COLO829 (cell line): Measurements from ENCODE around the gene ADCY6.

ENCODE experiments used
- DNase-seq: peaks from one replicate; pipeline ENCODE4 v3.0.0; 2012; ENCODE audit warnings: low spot score

ADCY6 gene

DNA sequence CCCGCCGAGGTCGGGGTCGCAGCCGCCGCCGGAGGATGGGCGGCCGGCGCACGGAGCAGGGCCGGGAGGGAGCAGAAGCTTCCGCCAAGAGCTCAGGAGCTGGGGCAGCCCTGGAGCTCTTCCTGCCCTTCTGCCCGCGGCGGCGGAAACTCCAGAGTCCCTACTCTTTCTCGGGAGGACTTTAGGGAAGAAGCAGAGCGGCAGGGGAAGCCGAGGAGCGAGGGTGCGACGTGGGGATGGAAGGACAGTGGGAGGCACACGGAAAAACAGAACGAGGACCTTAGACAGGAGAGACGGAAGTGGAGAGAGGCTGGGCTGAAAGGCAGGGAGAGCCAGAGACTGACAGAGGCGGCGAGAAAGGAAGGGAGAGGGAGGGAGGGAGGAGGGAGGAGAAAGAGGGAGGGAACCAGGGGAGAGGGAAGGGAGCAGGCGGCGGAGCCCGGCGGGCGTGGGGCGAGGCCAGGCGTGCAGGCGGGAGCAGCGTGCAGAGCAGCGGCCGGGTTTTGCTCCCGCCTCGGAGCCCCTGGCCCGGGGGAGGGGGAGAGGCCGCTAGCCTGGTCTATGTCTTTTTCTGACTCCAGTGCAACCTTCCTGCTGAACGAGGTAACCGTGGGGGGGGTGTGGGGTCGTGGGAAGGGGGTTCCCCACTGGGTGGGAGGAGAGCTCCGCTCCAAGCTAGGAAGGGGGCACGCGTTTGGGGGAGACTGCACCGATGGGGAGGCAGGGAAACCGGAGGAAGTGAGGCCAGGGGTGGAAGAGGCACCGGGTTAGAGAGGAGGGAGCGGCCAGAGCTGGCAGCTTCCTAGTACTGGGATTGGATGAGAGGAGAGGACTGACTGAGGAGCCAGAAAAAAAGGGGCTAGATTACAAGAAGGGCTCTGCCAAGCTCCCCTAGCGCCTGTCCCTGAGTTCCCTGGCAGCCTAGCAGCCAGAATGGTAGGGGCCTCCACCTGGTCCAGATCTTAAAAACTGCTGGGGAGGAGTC, 26.5 kb upstream of the ADCY6 start:
- DNase-seq = peak; percentile 70

DNA sequence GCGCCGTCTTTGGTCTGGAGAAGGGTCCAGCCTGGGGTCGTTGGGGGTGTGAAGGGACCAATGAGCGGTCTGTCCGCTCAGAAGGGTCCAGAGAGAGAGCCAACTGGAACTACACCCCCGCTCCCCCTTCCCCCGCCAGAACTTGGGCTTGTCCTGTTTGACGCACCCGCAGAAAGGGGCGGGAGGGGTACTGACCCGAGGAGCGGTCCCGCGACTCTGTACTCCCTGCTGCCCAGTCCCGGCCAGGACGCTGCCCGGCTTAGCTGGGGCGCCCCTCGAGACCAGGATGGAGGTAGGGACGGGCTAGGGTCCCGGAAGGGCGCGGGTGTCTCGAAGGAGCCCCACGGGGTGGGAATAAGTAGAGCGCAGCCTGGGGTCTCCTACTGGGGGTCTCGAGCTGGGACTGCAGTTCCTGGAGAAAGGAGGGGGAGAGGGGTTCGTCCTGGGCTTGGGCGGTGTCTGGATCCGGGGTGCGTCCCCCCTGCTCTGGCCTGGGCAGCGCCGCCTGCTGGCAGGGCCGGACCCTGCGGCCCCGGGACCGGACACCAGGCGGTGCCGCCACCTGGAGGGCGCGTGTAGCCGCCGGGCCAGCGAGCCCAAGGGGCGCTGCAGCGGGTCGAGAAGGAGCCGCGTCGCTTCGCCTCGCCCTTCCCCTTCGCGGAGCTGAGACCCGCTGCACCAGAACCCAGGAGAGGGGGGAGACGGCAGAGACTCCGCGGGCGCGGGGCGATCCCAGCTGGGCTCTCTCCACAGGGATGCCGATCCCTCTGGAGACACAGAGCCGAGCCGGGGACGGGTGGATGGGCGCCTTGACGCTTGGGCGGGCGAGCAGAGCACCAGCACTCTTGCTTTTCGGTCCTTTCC, 25.6 kb upstream of the ADCY6 start:
- DNase-seq = peak; percentile 44

DNA sequence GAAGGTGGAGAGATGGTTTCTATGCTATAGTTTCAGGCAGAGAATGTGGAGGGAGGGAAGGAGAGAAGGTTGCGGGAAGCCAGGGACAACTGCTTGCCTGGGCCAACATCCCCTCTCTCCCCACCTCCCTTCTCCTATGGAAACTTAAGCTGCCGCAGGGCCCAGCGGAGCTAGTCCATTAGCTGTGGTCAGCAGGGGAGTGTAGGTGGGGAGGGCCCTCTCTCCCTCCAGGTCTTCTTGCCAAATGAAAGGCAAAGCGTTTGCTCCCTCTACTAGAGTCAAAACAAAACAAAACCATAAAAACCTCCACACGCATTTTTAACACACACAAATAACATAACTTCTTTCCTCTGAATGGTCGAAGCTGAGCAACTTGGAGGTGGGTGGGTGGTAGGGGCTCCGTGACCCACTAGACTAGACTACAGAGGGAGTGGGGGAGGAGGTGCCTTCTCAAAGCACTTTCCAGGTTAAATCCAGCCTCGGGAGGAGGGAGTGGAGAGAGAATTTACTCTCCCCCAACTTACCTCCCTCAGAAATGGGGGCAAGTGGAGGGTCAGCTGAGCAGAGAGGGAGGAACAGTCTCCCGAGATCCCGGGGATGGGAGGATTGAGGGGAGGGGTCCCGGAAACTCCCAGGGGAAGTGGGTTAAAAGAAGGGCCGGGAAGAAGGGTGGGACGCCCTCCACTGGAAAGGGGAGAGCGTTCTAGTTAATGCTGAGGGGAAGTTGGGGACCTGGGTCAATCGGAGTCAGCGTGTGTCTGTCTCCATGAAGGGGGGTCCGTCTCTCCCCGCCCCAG, 24.8 kb upstream of the ADCY6 start:
- DNase-seq = no peak

DNA sequence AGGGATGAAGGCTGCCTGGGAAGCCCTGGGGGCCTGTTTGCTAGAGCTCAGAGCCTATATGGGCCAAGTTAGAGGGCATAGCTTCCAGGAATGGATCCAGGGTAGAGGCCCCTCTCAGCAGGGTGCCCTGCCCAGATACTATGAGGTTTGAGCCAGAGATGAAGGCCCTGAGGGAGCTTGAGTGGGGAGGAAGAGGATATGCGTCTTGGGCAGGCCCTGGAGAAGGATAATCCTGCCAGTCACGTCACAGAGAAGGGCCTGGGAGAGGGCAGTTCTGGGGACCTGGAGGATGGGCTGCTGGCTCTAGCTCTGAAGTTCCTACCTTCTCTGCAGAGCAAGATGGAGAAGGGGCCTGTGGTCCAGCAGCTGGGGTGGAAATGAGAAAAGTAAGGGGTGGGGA, 23.5 kb upstream of the ADCY6 start:
- no peak for DNase-seq

DNA sequence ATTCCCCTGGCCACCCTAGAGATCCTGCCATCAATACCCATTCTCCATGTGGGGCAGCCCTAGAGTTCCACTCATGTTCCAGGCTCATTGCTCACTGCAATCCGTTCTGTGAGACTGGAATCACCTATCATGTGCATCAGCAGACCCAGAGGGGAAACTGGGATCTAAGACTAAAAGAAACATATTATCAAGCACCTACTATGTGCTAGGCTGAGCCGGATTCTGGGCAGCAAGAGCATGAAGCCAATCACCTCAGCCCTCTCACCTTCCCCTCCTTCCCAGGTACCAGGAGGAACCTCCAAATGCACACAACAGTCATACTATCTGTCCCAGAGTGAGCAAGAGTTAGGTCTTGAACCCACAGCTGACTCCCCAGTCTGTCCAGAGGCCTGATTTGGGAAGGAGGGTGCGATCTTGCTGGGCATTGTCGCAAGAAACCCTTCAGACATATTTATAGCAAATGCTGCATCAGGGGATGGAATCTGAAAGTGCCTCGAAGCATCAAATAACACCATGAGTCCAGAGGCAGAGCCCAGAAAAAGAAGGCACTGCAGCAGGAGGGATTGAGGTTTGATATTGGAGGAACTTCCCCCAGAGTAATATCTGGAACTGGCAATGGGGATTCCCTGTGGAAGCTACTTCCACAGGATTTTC, 22.7 kb upstream of the ADCY6 start:
- DNase-seq = no peak

DNA sequence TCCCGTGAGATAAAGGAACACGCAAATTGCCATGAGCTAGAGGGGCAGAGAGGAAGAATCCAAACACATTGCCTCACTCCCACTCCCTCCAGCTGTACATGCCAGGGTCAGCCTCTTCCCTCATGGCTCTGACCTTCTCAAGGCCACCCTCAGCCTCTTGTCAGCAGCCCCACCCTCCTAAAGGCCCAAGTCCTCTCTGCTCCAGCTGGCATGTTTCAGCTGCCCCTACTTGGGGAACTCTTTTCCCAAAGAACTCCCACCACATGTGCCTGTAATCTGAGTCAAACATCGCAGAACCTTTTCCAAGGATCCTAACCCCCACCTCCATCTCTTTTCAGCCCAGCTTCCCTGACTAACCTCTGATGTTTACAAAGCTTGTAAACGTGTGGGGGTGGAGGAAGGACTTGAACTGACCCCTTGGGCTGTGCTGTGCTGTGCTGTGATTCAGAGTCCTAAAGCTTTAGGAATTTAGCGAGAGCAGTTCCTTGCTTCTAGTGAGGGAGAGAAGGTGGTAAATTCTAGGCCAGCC, 22.1 kb upstream of the ADCY6 start:
- no peak for DNase-seq

DNA sequence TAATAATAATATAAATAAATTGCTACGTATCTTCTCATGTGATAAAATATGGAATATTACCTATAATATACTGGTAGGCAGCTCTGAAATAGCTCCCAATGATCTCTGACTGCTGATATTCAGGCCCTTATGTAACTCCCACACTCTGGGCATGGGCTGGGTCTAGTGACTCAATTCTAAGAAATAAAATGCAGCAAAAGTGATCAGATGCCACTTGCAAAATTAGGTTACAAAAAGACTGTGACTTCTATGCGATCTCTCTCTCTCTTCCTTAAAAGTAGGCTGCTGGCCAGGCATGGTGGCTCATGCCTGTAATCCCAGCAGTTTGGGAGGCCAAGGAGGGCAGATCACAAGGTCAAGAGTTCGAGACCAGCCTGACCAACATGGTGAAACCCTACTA, 19.1 kb upstream of the ADCY6 start:
- DNase-seq = no peak

DNA sequence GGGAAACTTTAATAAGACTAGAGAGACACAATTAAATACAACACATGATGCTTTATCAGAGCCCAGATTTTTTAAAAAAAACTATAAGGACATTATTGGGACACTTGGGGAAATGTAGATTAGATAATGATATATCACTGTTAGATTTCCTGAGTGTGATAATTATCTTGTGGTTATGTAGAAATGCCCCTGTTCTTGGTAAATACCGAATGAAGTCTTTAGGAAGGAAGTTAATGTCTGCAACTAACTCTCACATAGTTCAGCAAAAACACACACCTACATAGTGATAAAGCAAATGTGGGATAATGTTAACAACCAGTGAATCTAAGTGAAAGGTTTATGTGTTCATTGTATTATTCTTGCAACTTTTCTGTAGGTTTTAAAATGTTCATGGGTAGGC, 14.8 kb upstream of the ADCY6 start:
- DNase-seq = no peak

DNA sequence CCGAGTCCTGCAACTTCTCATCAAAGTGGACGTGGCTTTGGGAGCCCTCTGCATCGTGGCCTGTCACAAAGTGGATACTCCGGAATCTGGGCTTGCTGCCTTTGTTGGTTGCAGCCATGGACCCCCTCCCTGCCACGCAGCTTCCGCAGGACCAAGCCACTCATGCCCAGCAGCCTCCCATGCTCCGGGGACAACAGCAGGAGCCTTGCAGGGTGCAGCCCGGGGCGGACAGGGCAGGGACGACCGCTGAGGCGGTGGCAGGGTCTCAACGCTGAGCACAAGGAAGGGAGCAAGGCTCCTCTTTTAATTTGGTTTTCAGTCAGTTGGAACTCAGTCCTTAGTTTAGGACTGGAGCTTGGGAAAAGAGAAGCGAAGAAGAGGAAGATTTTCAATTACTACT, 12.1 kb upstream of the ADCY6 start:
- no peak for DNase-seq

DNA sequence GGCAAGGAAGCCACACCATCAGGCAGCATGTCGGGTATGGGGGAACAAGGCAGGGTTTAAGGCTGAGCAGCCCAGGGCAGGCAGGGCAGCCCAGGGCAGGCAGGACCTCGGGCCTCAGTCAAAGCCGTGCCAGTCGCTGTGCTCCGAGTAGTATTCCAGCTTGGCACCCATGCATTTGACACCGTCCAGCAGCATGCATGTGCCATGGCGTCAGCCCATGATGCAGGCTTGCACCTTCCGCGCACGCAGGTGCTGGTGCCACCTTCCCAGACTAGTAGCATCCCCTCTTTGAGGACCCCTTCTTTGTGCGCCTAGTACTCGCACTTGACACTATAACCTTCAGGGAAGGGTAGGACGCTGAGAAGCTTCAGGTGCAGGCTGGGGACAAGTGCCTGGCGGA, 11.6 kb upstream of the ADCY6 start:
- DNase-seq = no peak

DNA sequence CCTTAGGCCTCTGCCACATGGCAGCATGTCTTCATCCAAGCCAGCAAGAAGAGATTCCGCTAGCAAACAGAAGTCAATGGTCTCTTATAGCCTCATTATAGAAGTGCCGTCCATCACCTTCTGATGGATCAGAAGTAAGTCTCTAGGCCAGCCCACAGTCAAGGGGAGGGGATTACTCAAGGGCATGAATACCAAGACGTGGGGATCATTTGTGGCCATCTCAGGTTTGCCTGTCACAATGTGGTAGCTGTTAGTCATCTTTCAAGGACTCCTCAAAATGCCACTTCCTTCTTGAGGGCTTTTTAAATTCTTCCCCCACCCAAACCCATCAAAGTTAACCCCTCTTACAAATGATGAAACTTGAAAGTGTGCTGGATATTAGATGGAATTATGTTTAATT, 8.1 kb upstream of the ADCY6 start:
- no peak for DNase-seq

DNA sequence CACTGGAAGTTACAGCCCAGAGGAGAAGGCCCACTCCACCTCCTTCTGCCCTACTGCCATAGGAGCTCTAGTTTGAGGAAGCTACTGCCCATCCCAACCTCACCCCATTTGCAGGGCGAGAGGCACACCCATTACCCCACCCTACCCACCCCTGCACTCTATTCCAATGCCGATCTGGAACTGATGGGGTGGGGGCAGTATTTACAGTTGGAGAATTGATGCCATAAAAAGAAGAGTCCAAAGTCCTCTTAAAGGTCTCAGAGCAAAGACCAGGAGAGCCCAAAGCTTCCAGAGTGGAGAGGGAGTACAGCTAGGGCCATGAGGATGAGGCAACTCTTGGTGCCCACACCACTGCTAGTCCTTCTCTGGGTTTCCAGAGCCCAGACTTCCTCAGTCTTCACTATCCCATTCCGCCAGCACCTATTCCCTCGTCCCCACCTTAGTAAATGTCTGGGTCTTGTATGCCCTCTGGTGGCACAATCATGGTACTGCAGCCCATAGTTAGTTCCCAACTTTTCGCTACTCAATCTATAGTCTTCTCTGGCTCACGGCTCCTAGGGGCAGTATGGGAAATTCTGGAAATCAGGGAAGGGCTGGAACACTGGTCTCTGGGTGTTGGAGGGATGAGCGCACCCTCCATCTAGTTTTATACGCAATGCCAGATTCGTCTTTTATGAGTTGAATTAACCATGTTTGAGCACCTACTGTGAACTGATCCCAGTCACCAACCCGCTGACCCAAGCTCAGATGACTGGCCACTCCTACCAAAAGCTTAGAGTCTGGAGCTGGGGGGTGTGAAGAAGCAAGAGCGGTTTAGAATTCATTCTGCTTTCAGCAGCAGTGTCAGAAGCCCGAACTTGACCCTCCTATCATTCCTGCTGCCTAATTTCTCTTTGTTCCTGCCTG, 6.9 kb upstream of the ADCY6 start:
- DNase-seq = peak; percentile 95

DNA sequence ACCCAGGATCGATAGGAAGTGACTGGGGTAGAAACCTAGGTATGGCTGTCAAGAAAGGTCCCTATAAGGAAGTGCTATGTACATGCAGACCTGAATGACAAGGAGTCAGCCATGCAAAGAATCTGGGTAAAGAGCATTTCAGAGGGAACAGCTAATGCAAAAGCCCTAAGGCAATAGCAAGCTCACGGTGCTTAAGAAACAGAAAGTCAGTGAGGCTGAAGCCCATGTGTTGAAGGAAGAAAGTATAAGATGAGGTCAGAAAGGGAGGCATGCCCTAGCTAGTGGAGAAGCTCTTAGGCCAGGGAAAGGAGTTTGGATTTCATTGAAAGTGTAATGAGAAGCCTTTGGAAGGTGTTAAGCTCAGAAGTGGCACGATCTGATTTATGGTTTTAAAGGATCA, 6.0 kb upstream of the ADCY6 start:
- DNase-seq = no peak

DNA sequence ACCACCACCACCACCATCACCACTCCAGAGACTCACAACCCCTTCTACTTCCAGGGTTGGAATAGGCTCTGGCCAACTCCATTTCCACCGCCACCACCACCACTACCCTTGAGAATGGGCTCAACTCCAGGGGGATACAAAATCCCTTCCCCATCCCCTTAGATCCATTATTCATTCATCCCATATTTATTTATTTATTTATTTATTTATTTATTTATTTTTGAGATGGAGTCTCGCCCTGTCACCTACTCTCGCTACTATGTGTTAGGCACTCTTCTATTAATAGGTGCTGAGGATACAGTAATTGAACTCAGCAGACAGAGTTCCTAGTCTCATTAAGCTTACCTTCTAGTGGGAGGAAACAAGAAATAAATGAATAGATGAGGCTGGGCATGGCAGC, 4.8 kb upstream of the ADCY6 start:
- DNase-seq = no peak

DNA sequence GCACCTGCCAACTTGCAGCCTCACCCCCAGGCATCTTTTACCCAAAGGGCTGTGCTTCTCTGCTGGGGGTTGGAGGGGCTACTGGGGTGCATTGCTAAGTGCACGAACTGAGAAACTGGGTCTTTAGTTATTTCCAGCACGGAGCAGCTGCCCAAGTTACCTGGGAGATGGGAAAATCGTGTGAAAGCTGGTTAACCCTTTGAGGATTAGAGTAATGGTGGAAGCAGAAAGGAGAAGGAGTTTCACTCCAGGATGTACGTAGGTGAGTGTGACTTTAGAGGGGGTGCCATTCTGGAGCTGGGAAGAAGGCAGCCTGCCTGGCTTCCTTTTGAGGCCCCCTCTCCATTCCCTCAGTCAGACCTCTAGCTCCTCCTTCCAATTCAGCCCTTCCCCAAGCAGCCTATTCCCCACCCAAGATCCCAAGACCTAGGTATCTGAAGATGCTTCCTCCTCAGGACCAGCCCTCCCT, 1.0 kb upstream of the ADCY6 start:
- no peak for DNase-seq

DNA sequence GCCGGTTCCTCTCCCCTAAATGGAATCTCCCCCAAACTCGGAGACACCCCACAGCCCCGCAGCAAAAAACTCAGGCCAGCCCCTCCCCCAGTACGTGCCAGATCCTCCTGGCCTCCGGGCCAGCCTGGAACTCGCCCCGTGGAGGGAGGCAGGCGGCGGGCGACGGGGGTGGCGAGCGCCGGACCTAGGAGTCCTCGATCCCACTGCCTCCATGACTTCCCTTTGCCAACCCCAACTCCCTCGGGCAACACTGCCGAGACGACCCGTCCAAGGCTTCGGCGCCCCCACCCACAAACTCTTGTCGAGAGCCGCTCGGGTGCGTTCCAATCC, 400 bp downstream of the ADCY6 start:
- DNase-seq = no peak

DNA sequence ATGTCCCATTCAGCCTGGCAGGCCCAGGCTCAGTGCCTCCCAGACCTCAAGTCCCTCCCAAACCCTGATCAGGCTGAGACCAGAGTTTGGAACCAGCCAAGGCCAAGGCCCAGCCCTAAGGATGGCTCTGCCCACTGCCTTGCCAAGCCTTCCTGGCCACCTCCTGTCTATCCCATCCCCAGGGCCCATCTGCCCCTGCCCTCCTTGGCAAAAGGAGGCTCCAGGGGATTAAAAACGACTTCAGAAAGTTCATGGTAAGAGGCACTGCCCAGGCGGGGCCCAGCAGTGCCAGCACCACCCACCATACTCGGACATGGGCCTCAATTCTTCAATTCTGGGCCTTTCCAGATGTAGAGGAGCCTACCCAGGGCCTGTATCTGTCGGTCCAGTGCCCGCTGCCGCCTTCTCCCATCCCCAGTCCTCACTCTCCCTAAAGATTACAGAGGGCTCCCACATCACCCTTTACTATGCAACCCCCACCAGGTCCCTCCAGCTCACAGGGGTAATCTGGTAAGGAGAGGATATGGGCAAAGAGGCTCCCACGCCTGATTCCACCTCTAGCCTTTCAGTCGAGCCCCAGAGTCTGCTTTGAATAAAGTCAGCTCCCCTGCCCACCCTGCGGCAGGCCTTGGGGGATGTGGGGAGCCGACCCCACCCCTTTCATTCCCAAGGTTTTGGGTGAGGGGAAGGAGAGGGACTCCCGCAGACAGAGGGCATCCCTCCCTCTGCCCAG, 932 bp downstream of the ADCY6 start:
- DNase-seq = no peak

DNA sequence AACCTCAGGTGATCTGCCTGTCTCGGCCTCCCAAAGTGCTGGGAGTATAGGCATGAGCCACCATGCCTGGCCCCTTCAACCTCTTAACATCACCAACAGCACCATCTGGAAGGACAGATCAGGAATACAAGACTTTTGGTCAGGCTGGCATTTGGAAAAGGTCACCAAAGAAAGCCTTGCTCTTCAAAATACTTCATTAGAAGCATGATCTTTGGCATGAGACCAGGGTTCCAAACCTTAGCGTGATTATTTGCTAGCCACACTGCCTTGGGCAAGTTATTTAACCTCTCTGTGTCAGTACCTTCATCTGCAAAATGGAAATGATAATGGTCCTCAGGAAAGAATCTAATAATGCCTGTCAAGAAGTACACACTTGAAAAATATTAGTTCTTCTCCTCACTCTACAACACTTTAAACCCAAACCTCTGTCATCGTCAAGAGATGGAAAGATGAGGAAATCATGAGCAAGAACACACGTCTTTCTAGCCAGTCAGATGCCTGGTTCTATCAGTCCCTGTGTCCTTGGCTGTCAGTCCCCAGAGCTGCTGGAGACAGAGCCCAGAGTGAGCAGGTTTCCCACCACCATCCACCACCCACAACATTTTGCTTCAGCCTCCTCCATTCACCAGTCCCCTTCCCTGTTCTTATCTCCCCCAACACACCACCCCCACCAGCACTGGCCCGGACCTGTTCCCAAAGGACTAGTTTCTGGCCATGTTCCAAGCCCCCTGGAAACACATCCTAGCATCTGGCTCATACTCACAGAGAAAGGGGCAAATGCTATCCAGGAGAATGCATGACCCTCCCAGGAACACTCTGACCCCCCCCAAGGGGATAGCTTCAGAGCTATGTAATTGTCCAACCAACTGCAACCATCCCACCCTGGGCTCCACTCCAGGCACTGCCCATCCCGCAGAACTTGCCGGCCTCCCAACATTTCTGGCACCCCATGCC, 2.0 kb downstream of the ADCY6 start:
- no peak for DNase-seq

DNA sequence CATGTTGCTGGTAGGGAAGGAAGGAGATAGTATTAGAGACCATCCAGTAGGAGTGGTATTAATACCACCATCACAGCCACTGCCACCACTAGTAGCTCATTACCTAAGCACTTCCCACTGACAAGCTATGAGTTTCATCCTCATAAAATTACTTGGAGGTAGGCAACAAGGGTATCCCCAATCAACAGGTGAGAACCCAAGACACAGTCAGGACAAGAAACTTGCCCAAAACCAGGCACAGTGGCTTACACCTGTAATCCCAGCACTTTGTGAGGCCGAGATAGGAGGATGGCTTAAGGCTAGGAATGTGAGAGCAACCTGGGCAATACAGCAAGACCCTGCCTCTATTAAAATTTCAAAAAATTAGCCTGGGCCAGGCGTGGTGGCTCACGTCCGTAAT, 5.5 kb downstream of the ADCY6 start:
- no peak for DNase-seq
